ENCODE data around the gene CDH18.

- TF ChIP-seq EZH2 (IDR thresholded peaks at IDR 0.05; ENCODE audit: insufficient read depth, poor library complexity, severe bottlenecking) (no peak), EZH2phosphoT487 (IDR thresholded peaks at IDR 0.05; ENCODE audit: insufficient read depth, low read depth) (no peak)
Observed at GRCh38 chr5:19584131-19584530, 403.9 kb downstream of the CDH18 start.

Measured in GM23248 (cell line).